DMS153 treated with DMSO at 0.1 percent for 48 hours (cell line): ENCODE data around the gene IRAK4.

Experiments
- DNase-seq: peaks from one replicate; lab custom pipeline; 2025; ENCODE audit not compliant: unreplicated experiment; lab: John Stamatoyannopoulos, UW

IRAK4 gene

DNA sequence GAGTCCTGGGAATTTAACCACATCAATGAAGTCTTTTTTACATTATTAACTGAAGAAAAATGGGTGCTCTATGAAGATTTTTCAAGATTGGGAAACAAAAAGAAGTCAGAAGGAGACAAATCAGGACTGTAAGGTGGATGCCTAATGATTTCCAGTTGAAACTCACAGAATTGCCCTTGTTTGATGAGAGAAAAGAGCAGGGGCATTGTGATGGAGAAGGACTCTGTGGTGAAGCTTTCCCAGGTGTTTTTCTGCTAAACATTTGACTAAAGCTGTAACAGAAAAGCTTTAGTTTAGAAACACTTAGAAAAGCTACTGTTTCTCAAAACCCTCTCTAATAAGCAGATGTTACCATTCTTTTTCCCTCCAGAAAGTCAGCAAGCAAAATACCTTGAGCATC is 5.8 kb downstream of the IRAK4 start:
- DNase-seq: no peak

DNA sequence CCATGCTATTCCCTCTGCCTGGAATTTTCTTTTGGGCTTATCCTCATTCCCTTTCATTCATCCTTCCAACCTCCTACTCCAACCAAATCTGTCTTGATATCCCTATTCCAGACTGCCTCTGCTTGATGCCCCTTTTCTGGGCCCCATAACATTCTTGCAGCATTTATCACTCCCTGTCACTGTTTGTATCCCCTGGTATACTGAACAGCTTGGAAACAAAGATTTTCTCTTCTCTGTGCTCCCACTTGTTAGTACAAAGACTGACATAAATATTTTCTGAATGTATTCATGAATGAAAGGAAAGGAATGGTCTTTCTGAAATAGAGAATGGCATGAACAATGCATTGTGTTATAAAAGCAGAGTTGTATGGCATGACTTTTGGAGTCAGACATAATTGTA is 7.5 kb downstream of the IRAK4 start:
- DNase-seq: no peak

- DNase-seq: no peak
Observed at GRCh38 chr12:43776498-43776897, 17.7 kb downstream of the IRAK4 start.

DNA sequence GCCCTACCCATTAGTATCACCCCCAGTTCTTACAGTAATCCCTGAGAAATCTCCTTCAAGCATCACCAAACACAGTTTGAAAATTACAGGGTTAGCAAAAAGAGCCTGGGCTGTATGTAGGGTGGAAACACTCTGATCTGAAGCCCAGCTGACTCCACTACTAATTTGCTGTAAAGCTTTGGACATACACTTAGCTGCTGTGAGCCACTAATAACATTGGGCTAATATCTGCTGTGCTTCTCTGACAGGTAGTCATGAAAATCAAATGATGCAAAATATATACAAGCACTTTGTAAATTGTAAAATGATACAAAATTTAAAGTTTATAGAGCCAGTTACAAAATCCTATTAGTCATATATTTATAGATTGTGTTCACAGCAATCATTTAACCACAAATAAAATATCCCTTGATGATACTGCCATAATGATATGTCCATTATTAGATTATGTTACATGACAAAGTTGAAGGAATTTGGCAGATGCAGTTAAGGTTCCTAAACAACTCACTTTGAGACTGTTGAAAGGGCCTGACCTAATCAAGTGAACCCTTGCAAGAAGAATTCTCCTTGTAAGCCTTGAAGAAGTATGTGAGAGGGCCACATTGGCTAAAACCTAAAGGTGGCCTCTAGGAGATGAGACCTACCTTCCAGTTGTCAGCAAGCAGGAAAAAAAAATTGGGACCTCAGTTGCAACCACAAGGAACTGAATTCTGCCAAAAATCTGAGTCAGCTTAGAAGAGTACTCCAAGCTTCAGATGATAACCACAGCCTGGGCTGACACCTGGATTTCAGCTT is 28.3 kb downstream of the IRAK4 start:
- no peak for DNase-seq

GRCh38 chr12:43789941-43790340 is 31.2 kb downstream of the IRAK4 start:
- no peak for DNase-seq

DNA sequence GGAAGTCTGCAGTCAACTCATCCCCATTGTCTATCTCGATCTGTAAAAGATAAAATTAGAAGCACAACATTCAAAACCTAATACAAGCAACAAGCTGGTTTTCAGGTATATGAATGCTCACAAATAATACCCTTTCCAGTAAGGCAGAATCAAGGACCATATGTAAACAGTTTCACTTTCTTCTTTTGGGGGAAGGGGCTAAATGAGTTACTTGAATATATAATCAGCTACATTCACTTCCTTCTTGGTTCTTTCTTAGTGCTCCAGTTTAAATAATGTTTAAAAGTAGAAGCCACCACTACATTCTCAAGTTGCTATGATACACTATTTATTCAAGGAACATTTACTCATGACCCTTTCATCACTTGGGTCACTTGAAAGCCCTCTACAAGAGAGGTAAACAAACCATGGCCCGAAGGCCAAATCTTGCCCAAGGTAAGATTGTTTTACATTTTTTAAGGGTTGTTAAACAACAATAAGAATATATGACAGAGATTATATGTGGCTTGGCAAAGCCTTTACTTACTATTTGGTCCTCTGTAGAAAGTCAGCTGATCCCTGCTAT is 37.0 kb downstream of the IRAK4 start:
- no peak for DNase-seq

GRCh38 chr12:43797561-43798217 is 38.9 kb downstream of the IRAK4 start:
- no peak for DNase-seq

- no peak for DNase-seq
Observed at GRCh38 chr12:43805149-43805859, 46.6 kb downstream of the IRAK4 start.

DNA sequence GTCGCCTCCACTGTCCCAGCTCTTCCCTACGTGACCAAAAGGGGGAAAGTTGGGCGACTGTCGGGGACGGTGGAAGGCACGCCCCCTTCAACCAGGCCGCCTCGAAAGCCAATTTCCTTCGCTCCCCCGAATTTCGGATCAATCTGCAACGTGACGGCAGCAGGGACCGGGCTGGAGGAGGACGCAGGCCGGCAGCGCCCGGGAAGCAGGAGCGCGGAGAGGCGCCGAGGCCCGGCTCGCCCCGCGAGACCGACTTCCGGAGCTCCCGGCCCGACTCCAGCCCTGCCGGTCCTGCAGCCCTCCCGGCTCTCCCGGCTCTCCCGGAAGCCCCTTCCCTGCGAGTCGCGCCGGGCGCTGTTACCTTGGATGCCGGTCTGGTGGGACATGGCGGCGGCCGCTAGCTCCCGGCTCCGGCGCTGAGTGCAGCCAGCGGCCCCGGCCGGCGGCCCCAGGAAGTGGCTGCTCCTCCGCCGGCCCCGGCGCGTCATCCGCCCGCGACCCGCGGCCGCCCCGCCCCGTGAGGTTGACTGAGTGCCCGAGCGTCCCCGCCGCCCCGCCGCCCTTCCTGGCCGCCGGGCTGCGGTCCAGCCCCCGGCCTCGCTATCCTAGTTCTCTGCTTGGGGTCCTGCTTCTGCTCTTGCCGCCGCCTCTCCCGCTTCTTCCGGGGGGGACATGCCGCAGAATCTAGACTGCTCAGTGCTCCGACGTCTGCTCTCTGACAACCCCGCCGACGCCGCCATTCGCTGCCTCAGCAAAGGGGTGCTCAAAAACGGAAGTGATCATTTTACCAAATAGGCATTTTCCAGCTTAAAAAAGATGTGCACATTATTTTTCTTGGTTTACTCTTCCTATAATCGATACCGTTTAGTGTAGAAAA is 47.3 kb downstream of the IRAK4 start, which contains the start of gene TWF1:
TWF1 (minus strand) TSS at position 458 of the 877 bp plus-strand sequence; CDS start at position 386, 72 bp downstream.
- DNase-seq: peak; percentile 62

GRCh38 chr12:43806737-43807072 is 48.0 kb downstream of the IRAK4 start:
- DNase-seq: no peak

DNA sequence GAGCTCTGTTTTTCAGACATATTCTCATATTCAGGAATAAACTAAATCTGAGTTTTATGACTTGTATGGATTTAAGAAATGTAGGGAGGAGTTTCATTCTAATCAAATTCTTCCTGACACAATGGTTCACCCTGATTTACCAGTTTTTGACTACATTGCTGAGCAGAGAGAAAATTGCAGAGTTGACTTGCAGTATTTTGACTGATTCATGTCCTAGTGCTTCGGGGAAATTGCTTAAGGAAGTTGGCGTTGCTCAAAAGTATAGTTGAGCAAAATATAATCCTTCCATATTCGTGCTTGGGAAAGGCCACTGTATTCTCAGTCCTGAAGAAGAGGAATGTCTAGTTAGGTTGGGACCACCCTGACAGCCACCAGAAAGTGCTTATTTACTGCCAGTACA is 48.6 kb downstream of the IRAK4 start:
- no peak for DNase-seq

DNA sequence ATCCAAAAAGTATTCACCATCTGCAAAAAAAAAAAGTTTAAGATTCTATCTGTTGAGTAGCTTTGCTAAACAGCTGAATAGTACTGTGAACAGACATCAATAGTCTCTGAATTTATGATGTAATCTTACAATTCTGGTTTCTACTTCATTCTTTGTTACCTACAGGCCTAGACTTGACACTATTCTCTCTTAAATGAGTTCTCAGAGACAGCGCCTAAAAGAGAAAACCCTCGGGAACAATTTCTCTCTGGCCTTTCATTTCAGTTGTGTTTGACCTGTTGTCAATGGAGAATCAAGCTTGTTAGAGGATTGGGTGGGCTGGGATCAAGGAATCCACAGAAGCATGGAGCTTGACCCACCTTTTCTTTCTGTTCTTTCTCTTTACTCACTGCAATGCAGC is 53.3 kb downstream of the IRAK4 start:
- DNase-seq: no peak

- DNase-seq: no peak
Observed at GRCh38 chr12:43812926-43813325, 54.2 kb downstream of the IRAK4 start.

DNA sequence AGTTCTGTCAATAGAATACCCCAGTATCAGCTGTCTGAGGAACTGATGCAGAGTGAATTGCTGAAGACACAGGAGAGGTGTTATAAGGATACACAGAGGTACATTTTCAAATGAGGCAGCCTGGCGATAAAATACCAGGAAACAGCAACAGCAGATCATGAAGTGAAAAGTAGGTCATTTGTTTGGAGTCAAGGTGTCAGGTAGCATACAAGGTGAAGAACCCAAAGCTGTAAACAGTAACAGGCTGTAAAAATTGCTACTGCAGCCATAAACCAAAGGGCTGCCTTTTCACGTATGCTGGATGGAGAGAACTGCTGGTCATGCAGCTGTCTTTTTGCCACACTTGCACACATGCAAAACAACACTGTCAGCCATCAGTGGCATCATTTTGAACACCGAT is 56.7 kb downstream of the IRAK4 start:
- no peak for DNase-seq

GRCh38 chr12:43816168-43816567 is 57.4 kb downstream of the IRAK4 start:
- no peak for DNase-seq

GRCh38 chr12:43824207-43824775 is 65.5 kb downstream of the IRAK4 start:
- DNase-seq: no peak

- DNase-seq: no peak
Observed at GRCh38 chr12:43826681-43827080, 67.9 kb downstream of the IRAK4 start.

DNA sequence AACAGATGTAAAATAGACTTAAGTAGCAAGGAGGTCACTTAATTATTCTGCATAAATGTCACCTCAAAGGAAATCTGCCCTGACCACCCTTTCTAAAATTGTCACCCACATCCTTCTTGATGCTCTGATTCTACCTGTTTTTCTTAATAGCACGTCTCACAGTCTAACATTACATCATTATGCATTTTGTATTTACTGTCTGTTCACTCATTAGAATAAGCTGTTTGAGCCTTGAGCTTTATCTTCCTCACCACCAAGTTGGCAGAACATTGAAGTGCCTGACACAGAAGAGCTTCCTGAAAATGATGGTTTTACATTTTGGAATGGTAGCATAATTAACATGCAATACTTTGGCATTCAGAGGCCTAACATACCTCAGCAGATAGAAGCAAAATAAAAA is 68.3 kb downstream of the IRAK4 start:
- no peak for DNase-seq

- DNase-seq: no peak
Observed at GRCh38 chr12:43832463-43833168, 73.9 kb downstream of the IRAK4 start.

GRCh38 chr12:43835264-43835655 is 76.5 kb downstream of the IRAK4 start:
- DNase-seq: no peak
